ENCODE results near the gene PSTPIP1.

PSTPIP1 gene

DNA sequence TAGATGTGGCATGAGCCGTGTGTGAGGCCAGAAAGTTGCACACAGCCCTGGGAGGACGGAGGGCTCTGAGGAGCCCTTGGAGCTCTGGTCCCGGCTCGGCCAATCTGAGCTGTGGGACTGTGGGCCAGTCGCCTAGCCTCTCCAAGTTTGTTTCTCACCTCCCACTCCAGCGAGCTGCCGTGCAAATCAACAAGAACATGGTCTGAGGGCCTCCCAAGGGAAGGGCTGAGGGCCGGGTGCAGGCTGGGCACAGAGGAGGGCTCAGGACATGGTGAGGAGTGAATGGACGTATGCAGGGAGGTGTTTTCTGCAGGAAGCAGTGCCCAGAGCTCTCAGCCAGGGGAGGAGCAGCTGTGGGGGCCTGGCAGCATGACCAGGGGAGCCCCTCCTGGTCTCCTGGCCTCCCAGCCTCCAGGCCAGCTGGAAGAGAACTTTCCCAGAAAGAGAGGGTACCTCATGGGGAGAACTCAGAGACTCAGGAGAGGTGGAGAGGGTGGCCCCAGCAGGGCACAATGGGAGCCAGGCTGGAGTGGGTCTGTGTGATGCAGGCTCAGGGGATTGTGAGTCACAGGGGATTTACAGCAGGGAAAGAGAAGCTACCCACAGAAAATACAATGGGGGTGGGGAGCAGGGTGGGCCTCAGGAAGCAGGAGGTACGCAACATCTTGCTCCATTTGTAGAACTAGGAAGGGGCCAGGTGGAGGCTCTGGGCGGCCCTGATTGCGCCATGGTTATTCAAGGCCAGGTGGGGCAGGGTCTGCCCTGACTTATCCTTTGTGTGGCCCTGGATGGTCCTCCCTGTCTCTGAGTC, 24.8 kb downstream of the PSTPIP1 start:
- DNase-seq, result peak; percentile 36

DNA sequence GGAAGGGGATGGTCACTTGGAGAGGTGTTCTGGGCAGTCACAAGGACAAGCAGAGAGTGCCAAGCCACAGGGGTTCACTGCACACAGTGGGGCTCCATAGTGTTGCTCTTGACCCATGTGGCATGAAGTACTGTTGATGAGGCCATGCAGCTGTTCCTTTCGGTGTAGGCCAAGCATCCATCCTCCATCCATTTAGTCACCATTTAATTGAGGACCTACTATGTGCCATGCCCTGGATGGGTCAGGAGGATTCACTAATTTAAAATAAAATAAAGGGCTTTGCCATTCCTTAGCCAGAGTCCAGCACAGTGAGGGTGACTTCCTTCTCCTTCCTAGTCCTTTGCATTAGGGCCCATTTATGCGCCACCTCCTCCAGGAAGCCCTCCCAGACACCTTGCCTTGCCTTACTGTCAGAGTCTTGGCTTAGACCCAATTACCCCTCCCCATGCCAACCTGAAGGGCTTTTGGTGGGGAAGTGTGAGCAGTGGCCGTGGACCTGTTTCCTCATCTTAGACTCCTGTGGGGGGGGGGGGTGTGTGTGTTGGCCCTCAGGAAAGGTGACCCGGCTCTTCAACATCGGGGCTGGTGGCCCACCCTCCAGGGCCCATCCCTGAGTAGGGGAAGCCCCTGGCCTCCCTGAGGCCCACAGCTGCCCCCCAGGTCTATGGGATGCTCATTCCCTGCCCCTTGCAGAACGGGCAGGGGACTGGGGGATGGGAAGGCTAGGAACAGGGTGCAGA, 25.6 kb downstream of the PSTPIP1 start:
- no peak for DNase-seq

DNA sequence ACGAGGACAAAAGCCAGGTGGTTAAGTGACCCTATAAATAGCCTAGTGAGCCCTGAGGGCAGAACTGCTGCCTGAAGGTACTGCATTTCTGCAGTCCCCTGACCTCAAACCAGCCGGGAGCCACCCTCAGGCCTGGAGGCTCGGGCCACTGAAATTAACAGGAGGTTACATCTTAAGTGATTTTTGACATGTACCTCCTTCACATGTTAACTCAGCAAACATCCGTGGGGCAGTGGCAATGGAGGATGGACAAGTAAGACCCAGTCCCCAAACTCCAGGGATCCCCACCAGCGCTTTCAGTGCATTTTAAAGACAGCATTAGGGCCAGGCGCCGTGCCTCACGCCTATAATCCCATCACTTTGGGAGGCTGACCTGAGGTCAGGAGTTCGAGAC, 26.2 kb downstream of the PSTPIP1 start:
- no peak for DNase-seq

DNA sequence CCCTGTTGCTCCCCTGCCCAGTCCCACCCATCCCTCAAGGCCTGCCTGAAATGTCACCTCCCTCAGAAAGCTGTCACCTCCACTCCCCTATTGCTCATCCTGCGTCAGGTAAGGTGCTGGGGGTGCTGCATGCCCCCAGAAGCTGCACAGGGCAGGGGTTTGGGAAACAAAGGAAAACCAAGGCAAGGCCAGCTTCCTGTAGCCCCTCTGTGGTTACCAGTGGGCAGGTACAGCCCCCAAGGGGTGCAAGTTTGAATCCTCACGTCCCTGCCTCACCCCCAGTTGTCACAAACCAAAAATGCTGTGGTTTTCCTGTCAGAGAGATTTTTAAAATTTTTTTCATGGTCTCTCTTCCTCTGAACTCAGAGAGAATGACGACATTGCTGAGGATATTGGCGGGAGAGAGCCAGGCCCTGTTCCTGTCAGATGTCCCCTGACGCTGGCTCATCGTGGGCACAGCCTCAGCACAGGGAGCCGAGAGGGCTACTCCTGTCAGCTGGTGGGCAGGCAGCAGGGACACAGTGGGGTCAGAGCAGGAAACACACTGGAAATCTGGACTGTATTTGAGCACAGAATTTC, 27.0 kb downstream of the PSTPIP1 start:
- DNase-seq, result peak; percentile 78

DNA sequence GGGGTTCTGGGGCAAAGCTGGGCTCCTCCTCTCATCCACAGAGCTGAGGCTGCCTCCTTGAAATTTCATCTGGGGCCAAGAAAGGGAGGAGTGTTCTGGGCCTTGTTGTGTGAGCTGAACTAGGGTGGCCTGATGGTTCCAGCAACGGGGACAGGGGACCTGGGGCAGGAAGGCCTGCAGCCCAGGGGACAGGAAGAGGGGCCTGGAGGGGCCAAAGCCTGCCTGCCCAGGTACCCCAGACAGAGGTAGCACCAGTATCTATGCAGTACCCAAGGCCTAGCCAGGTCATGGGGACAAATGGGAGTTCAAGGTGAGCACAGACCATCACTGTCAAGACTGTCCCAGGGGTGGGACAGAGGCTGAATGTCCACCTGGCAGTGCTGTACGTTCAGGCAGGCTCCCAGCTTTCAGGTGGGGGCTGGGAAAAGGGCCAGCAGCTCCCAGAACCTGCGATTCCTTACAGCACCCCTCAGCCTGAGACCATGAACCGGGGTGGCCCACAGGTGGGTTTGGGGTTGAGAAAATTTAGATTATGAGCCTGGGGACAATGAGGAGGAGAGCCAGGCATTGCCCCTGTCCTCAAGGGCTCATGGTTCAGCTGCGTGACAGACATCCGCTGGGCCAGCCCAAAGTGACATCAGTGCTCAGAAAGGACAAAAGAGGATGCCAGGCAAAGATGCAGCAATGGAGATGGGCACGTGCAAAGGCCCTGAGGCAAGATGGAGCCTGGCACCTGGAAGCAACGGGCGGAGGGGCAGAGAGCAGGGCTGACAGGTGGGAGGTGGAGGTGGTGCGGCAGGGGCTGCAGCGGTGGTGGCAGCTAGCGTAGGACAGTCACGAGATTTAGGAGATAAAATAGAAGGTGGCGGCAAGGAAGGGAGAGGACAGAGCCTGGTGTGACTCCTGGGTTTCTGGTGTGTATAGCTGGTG, 28.0 kb downstream of the PSTPIP1 start:
- DNase-seq, result no peak

DNA sequence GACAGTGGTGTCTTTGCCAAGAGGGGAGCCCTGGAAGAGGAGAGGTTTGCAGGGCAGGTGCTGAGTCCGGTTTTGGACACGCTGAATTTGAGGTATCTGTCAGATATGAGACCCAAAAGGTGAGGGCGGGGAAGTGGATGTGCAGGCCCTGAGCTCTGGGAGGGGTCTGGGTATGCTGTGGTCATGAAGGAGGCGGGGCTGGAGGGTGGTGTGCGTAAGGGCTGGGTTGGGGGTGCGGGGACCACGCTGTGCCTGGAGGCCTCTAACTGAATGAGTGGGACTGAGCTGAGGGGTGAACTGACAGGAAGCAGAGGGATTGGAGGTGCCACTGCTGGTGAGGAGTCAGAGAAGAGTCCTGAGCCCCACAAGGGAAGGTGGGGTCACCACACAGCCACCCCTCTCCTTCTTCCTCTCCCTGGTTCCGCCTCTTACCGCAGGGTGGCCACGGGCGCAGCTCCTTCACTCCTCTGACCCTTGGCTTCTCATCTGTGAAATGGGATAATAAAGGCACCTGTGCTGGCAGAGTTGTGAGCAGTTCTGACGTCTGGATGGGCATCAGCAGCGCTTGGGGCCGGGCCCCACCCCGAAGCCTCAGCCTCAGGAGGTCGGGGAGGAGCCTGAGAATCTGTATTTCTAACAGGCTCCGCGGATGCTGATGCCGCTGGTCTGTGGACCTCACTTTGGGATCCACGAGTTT, 28.8 kb downstream of the PSTPIP1 start:
- DNase-seq, result no peak

DNA sequence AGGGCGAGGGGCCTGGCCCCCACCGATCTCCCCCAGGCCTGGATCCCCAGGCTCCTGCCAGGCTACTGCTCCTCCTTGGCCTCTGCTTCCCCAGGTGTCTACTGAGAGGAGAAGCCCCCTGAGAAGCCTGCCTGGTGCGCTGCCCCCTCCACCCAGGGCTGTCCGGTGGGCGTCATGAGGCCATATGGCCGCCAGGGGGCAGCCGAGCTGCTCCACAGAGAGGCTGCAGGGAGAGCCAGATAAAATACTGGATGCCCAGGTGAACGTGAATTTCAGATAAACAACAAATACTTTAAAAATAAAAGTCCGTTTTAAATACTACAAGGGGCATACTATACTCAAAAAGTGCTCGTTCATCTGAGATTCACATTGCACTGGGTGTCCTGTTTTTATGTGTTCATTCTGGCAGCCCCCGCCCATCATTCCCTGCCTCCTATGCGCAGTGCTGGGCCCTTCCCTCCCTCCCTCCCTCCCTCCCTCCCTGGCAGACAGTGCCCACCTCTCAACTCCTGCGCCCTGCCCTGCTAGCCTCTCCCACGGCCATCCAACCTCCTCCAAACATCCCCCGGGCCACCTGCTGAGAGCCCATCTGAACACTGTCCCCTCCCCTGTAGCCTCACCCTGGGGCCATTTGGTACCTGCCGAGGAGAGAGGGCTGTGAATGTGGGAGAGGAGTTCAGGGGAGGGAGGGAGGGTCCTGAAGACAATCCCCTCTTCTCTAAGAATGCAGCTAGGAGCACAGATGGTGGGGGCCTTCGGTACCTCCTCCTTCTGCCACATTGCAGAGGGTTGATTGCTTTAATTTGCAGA, 29.6 kb downstream of the PSTPIP1 start:
- peak; percentile 42 for DNase-seq

DNA sequence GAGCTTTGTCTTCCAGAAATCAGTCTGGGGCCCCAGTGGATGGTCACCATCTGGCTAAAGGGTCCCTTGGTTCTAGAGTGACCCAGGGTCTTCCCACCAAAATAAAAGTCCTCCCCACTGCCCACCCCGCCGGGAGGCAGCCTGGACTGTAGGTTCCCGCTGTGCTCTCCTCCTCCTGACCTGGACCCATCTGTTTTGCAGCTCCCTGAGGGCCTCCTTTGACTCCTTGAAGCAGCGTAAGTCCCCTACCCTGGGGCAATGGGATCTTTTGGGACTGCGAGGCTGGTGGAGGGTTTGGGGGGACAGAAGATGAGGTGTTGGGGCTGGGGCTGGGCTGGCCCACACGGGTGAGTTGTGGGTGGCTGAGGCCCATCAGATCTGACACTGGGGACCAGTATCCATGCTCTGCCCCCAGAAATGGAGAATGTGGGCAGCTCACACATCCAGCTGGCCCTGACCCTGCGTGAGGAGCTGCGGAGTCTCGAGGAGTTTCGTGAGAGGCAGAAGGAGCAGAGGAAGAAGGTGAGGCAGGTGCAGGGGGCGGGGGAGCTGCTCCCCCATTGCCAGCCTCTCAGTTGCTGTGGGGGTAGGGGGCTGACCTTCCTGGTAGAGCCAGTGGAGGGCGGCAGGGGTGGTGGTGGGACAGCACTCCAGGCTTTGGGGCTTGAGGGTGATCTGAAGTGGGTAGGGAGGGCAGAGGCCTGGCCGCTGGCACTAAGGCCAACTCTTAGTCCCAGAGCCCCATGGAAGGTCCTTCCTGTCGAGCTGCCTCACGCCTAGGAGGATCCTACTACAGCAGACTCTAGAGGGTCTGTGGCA, 30.4 kb downstream of the PSTPIP1 start:
- no peak for DNase-seq

DNA sequence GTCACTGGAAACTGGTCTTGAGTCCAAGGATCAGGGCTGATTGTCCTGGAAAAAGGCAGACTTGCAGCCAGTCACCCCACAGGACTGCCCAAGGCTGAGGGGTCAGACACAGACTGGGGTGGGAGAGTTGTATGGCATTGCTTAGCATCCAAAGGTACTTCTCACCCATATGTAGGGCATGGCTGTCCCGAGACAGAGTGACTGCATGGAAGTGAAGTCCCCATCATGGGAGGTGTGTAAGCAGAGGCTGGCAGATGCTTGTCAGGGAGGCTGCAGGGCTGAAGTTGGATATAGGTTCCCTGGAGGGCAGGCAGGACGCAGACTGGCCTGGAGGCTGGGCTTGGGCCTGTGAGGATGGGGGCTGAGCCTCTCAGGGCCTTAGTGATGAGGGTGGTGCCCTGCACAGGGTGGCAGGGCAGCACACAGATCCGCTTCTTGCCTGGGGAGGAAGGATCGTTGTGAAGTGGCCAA, 31.1 kb downstream of the PSTPIP1 start:
- DNase-seq, result no peak

DNA sequence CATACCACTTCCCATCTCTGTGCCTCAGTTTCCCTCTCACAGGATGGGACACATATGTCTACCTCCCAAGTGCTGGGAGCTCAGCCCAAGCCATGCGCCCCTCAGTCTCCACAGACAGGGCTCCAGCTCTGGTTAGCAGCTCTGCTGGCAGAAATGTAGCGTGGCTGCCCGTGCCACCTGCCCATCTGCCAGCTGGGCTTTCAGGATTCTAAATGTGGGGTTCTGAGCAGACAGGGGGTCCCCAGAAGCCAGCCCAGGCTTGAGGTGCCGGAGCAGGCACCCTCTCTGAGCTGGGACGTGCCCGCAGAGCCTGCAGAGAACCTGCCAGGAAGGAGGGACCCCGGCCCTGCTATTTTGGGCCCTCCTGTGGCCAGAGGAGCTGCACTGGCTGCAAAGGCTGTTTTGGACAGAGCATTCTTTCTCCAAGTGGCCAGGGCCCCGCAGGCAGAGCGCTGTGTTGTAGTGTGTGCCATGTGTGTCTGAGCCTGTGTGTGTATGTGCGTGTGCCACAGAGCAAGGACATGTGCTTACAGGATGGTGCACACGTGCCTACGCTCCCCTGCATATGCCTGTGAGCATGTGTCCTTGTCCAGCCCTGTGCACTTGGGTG, 31.7 kb downstream of the PSTPIP1 start:
- DNase-seq, result no peak

DNA sequence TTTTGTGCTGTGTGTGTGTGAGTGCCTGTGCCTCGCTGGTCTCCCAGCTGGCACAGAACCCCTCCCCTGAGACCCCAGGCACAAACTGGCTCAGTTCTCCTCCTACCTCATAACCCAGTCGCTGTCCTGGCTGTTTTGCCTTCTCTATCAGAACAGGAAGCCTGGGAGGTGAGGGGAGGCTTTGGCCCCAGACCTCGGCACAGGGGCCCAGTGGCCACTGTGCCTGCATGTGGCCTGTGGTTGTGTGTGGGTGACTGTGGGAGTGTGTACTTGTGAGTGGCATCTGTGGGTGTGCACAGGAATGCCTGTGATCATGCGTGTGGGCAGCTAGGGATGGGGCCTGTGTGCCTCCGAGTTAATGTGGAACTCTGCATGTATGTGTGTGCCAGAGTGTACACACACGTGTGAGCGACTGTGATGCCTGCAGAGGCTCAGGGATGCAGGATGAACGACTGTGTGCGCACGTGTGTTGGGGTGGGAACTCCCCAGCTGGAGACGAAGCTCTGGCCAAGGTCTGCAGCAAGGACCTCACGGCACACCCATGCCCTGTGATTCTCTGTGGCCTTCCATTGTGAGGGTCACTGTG, 32.3 kb downstream of the PSTPIP1 start:
- DNase-seq, result no peak

DNA sequence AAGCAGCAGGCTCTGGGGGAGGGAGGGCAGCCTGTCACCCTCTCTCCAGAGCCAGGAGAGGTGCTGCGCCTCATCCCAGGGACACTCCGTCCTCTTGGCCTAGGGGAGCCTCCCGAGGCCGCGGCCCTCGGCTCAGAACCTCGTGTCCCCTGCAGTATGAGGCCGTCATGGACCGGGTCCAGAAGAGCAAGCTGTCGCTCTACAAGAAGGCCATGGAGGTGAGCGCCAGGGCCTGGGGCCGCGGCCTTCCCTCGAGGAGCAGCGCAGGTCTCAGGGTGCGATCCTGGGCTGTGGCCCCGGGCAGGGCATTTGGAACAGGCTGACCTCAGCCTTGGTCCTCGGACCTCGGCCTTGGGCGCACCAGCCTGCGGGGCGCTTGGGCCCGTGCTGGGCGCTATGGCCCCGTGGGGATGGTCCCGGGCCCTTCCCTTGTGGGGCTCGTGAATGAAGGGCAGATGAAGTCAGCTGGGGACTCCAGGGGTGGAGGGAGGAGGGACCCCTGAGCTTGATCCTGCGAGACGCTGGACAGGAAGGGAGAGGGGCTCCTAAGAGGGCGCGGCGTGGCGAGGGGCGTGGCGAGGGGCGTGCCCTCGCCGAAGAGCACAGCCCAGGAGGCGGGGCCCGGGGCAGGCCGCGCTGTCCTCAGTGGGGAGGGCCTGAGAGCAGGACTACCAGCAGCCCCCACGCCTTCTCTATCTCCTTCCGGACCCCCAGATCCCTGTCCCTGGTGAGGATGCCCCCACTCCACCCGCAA, 32.9 kb downstream of the PSTPIP1 start:
- DNase-seq, result no peak

DNA sequence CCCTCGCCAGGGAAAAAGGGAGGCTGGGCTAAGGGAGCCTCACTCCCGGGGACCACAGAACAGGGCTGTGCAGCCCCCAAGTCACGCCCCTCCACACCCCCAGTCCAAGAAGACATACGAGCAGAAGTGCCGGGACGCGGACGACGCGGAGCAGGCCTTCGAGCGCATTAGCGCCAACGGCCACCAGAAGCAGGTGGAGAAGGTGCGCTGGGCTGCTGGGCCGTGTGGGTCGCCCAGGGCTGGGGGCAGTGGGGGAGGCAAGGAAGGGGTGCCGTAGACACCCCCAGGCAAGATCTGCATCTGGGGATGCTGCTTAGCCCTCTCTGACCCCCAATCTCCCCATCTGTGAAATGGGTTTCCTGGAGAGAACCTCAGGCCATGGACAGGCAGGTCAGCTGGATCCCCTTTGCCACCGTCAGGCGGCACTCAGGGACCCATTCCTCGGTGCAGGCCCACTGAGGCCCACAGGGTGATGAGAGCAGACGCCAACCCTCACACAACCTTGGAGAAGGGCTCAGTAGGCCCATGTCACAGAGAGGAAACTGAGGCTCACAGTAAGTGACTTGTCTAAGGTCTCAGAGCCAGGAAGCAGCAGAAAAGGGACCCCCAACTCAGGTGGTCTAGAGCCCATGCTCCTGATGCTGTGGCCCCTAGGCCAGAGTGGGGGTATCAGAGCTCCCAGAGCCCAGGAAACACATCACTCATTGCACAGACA, 33.7 kb downstream of the PSTPIP1 start:
- no peak for DNase-seq

DNA sequence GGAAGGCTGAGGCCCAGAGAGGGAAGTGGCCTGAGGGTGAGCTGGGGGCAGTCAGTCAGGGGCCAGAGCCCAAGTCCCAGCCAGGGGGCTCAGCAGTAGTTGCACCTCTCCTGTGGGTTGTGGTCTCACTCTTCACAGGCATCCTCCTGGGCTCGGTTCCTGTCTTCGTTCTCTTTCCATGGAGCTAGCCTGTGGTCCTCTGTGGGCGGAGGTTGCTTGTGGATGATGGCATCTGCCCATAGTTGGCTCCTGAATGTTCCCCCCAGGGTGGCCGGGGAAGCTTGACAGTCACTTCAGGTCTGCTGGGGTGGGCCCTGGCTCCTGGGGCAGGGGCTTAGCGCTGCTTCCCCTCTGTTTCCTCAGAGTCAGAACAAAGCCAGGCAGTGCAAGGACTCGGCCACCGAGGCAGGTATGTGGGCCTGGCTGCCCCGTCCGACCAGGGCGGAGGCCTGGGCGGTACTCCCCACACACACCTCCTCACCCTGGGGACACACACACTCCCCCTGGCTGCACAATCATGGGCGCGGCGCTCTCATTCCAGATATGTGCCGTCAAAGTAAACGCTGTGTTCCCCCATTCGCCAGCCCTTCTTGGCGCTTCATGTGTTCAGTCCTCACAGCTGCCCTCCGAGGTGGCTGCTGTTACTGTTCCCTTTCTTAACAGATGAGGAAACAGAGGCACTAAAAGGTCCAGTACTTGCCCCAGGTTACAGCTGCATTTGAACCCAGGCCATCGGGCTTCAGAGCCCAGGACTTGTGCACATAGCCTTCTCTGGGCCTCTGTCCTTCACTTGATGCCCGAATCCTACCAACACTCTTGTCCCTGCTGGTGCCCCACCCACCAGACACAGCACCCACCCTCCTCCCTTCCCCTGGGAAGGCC, 34.5 kb downstream of the PSTPIP1 start:
- DNase-seq, result no peak

DNA sequence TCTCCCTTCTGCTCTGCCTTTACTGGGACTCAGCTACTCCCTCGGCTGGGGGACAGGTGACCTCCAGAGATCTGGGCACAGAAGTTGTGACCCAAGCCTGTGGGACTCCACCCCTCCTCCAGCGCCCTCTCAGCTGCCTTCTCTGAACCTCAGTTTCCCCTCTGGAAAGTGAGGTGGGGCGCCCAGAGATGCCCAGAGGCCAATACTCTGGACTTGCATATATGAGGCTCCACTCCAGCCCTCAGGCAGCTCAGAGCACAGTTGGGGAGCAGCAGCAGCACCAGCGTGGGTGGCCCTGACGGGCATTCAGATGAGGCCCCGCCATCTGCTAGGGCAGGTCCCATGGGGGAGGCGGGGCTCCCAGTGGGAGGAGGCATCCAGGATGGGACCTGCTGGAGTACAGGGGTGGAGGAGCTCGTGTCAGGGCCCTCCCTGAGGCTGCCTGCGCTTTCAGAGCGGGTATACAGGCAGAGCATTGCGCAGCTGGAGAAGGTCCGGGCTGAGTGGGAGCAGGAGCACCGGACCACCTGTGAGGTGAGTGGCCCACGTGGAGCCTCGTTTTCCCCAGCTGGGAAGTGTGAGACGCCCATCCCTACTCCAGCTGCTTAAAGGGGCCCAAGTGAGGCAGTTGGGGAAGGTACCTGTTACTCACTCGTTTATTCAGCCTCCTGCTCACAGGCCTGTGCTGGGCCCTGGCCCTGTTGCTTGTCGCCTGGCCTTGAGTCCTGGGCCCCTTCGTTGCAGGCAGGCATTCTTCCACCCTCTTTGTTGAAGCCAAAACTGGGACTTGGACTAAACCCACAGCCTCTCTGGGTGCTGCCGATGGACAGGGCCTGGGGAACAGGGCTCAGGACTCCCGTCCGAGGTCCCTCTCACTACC, 35.4 kb downstream of the PSTPIP1 start:
- DNase-seq, result no peak

Measured in fibroblast of skin of abdomen (primary cell).